C1 segment of cervical spinal cord (tissue), 14 donors: ENCODE measurements around the gene THBD.

ENCODE experiments used
- DNase-seq, 14 donors: peaks; one replicate each; lab custom pipeline; 2025; lab: John Stamatoyannopoulos, UW

The THBD gene

GRCh38 chr20:23061734-23062561 is 12.5 kb upstream of the THBD start:
- no peak for DNase-seq

- no peak for DNase-seq
Measured at GRCh38 chr20:23061262-23061661, 11.8 kb upstream of the THBD start.

GRCh38 chr20:23060629-23061028 is 11.2 kb upstream of the THBD start:
- no peak for DNase-seq

- DNase-seq: no peak
Measured at GRCh38 chr20:23059846-23060245, 10.4 kb upstream of the THBD start.

- no peak for DNase-seq
Measured at GRCh38 chr20:23059001-23059400, 9.5 kb upstream of the THBD start.

- DNase-seq: no peak
Measured at GRCh38 chr20:23058240-23058639, 8.8 kb upstream of the THBD start.

- DNase-seq: no peak
Measured at GRCh38 chr20:23052904-23053303, 3.4 kb upstream of the THBD start.

GRCh38 chr20:23050847-23051627 is 1.6 kb upstream of the THBD start:
- peak in 4 of 14 donors; percentile 21 to 57 (median 40) for DNase-seq

- peak in 1 of 14 donors; percentile 52 for DNase-seq
Measured at GRCh38 chr20:23050076-23050838, 785 bp upstream of the THBD start.

- DNase-seq: peak in 1 of 14 donors; percentile 27
Measured at GRCh38 chr20:23048283-23049200, 930 bp downstream of the THBD start.

GRCh38 chr20:23047738-23048214 is 1.7 kb downstream of the THBD start:
- DNase-seq: no peak

- no peak for DNase-seq
Measured at GRCh38 chr20:23047001-23047737, 2.3 kb downstream of the THBD start.

- DNase-seq: no peak
Measured at GRCh38 chr20:23046431-23046830, 3.0 kb downstream of the THBD start.

GRCh38 chr20:23043376-23043775 is 6.1 kb downstream of the THBD start:
- no peak for DNase-seq

GRCh38 chr20:23042270-23042669 is 7.2 kb downstream of the THBD start:
- no peak for DNase-seq

- DNase-seq: no peak
Measured at GRCh38 chr20:23039885-23040508, 9.5 kb downstream of the THBD start.

GRCh38 chr20:23039136-23039875 is 10.2 kb downstream of the THBD start:
- DNase-seq: peak in 1 of 14 donors; percentile 58

- DNase-seq: no peak
Measured at GRCh38 chr20:23037017-23037481, 12.4 kb downstream of the THBD start.

- DNase-seq: no peak
Measured at GRCh38 chr20:23036371-23036770, 13.1 kb downstream of the THBD start.
